Peyer's patch (tissue), 4 donors: ENCODE results near the gene LIN9. TPM values are rescaled to one million over a fixed set of nuclear protein-coding genes. Genes with fewer than 3 reads are reported as not detected.
A peak's percentile ranks its signal among the peaks of the same experiment; 100 is the strongest.

ENCODE experiments used
- DNase-seq, 3 donors: peaks; one replicate each; pipeline ENCODE4 v3.0.0-alpha.2; 2017 to 2019
- H3K27ac ChIP-seq, 4 donors: fragments of 200-600 bp; sonication (generic); one replicate each; pipeline ENCODE4 v1.5.1; 2016 to 2019
- H3K27me3 ChIP-seq, 2 donors: fragments of 200-600 bp; sonication (generic); one replicate each; pipeline ENCODE4 v1.5.1; 2019
- H3K36me3 ChIP-seq, 3 donors: fragments of 200-600 bp; sonication (generic); one replicate each; pipeline ENCODE4 v1.5.1; 2016 to 2019
- H3K4me1 ChIP-seq, 4 donors: fragments of 200-600 bp; sonication (generic); one replicate each; pipeline ENCODE4 v1.5.1; 2016 to 2019
- H3K4me3 ChIP-seq, 4 donors: fragments of 200-600 bp; sonication (generic); 1 replicate in 3 of 4; 2 replicates in 1 of 4; pipeline ENCODE4 v1.5.1; 2016 to 2019; ENCODE audit warnings: mild to moderate bottlenecking in 1 of 4
- H3K9me3 ChIP-seq, 4 donors: fragments of 200-600 bp; sonication (generic); one replicate each; pipeline ENCODE4 v1.5.1; 2016 to 2019; ENCODE audit warnings: mild to moderate bottlenecking in 1 of 4
- CTCF ChIP-seq, 6 experiments: fragments of 450-650 bp in 4 of 6; fragments of 200-600 bp in 2 of 6; sonication (generic) in 1 of 6; IDR thresholded peaks; one replicate each; pipeline ENCODE4 v1.5.1; 2017 to 2019; ENCODE audit warnings: antibody characterized with exemption in 6 of 6, mild to moderate bottlenecking in 3 of 6, moderate library complexity in 1 of 6
- POLR2A ChIP-seq, 2 donors: fragments of 450-650 bp; IDR thresholded peaks; one replicate each; pipeline ENCODE4 v1.5.1; 2017; ENCODE audit warnings: antibody characterized with exemption in 2 of 2, mild to moderate bottlenecking in 2 of 2, moderate library complexity in 2 of 2
- total RNA-seq, 4 donors: library from RNA; depleted of rRNA; stranded (reverse); fragments of >200 nt; gene quantifications; one replicate each; pipeline ENCODE4 v1.1.0, GENCODE V29; 2016

The LIN9 gene
- total RNA-seq, 4 donors from 2014 or later, result 2.5 to 6.6 (median 4.2) TPM

DNA sequence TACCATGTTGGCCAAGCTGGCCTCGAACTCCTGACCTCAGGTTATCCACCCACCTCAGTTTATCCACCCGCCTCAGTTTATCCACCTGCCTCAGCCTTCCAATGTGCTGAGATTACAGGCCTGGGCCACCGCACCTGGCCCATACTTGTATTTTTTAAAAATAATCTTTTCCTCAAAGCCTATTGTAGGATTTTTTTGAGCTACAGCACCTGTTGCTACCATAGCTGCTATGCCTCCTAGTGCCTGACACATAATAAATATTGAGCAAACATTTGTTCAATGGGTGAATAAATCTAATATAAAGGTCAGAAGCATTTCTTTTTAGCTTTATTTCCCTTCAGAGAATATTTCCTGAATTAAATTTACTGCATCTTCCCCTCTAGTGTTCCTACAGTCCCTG is 106.7 kb downstream of the LIN9 start:
- Histone ChIP-seq H3K27ac (no peak overlapping the region), H3K4me1 (no peaks in the 10 kb centered on the region), H3K27me3 (no peaks in the 10 kb centered on the region), H3K36me3 (no peaks in the 10 kb centered on the region), H3K4me3 (no peak overlapping the region), H3K9me3 (no peaks in the 10 kb centered on the region)
- no peak for DNase-seq
- TF ChIP-seq POLR2A (IDR thresholded peaks at IDR 0.05) (no peak), CTCF (IDR thresholded peaks at IDR 0.05) (no peak)

GRCh38 chr1:226201029-226201593 is 107.9 kb downstream of the LIN9 start:
- Histone ChIP-seq H3K27me3 (no peaks in the 10 kb centered on the region), H3K4me3 (no peak overlapping the region), H3K36me3 (no peaks in the 10 kb centered on the region), H3K9me3 (no peaks in the 10 kb centered on the region), H3K4me1 (no peaks in the 10 kb centered on the region), H3K27ac (no peak overlapping the region)
- TF ChIP-seq CTCF (IDR thresholded peaks at IDR 0.05), result no peak
- no peak for TF ChIP-seq POLR2A (IDR thresholded peaks at IDR 0.05)
- DNase-seq, result no peak

GRCh38 chr1:226199971-226200370 is 109.0 kb downstream of the LIN9 start:
- Histone ChIP-seq H3K27me3 (no peaks in the 10 kb centered on the region), H3K9me3 (no peaks in the 10 kb centered on the region), H3K4me1 (no peaks in the 10 kb centered on the region), H3K4me3 (no peak overlapping the region), H3K27ac (no peak overlapping the region), H3K36me3 (no peaks in the 10 kb centered on the region)
- TF ChIP-seq POLR2A (IDR thresholded peaks at IDR 0.05) (no peak), CTCF (IDR thresholded peaks at IDR 0.05) (no peak)
- no peak for DNase-seq

- no peaks in the 10 kb centered on the region for H3K4me1 ChIP-seq
- no peaks in the 10 kb centered on the region for H3K27me3 ChIP-seq
- no peak for DNase-seq
- peak overlapping the region in 1 of 4 donors; percentile 30 for H3K27ac ChIP-seq
- H3K9me3 ChIP-seq, result no peaks in the 10 kb centered on the region
- H3K4me3 ChIP-seq, result no peak overlapping the region
- no peaks in the 10 kb centered on the region for H3K36me3 ChIP-seq
- TF ChIP-seq CTCF (IDR thresholded peaks at IDR 0.05) (no peak), POLR2A (IDR thresholded peaks at IDR 0.05) (no peak)
Measured at GRCh38 chr1:226195144-226195543, 113.8 kb downstream of the LIN9 start.

DNA sequence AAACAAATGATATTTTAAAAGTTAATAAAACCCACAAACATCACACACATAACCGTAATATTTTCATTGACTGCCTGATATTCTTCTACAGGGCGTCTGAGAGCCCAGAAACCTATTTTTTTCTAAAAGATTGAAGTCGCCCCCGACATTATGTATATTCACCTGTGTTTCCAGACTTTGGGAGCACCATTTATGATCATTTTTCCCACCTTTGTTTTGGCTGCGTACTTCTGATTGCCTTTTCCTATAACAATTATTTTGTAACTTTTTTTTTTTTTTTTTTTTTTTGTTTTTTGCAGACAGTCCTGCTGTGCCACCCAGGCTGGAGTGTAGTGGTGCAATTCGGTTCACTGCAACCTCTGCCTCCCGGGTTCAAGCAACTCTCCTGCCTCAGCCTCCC is 121.6 kb downstream of the LIN9 start:
- peak overlapping the region in 2 of 4 donors; percentile 95 for H3K27ac ChIP-seq
- no peaks in the 10 kb centered on the region for H3K9me3 ChIP-seq
- DNase-seq, result no peak
- no peaks in the 10 kb centered on the region for H3K27me3 ChIP-seq
- H3K4me1 ChIP-seq, result peaks cover 0 to 21% (median 5%) of the 10 kb centered on the region in 4 donors
- peak overlapping the region in 2 of 4 donors; percentile 84 to 97 for H3K4me3 ChIP-seq
- TF ChIP-seq POLR2A (IDR thresholded peaks at IDR 0.05) (no peak), CTCF (IDR thresholded peaks at IDR 0.05) (no peak)
- H3K36me3 ChIP-seq, result no peaks in the 10 kb centered on the region

- TF ChIP-seq POLR2A (IDR thresholded peaks at IDR 0.05) (no peak), CTCF (IDR thresholded peaks at IDR 0.05) (peak in 1 of 6 experiments; percentile 29)
- Histone ChIP-seq H3K4me1 (peaks cover 0 to 25% (median 6%) of the 10 kb centered on the region in 4 donors), H3K27me3 (no peaks in the 10 kb centered on the region), H3K27ac (peak overlapping the region; percentile 87 to 98 (median 95)), H3K9me3 (no peaks in the 10 kb centered on the region), H3K36me3 (no peaks in the 10 kb centered on the region), H3K4me3 (peak overlapping the region; percentile 65 to 97 (median 86))
- DNase-seq, result no peak
Measured at GRCh38 chr1:226187019-226187322, 122.0 kb downstream of the LIN9 start.
